Activated CD8-positive, alpha-beta memory T cell treated with anti-CD3 and anti-CD28 coated beads, Interleukin-2, amount 10 ng/mL, durations not matched to agents 7 days and 5 days (primary cell): Measurements from ENCODE around the gene KCNK17. TPM values are rescaled to one million over a fixed set of nuclear protein-coding genes. Genes with fewer than 3 reads are reported as not detected.

Source experiments
- ATAC-seq: fragments of 150-1000 bp; cut with Tn5 transposase; one replicate; pipeline ENCODE4 v1.10.0; 2021; ENCODE audit warnings: moderate library complexity
- CTCF ChIA-PET: fragments of 350-600 bp; sonication (Branson Sonifier 250); formaldehyde crosslinking; loops from one replicate; lab custom pipeline; 2021; ENCODE audit warnings: antibody characterized with exemption; lab: Charles Lee
- DNase-seq: peaks from one replicate; pipeline ENCODE4 v3.0.0-alpha.2; 2020
- H3K27ac Mint-ChIP-seq: one replicate; pipeline ENCODE4 v1.8.0; 2021; ENCODE audit warnings: mild to moderate bottlenecking, mixed read lengths
- H3K27me3 Mint-ChIP-seq: one replicate; pipeline ENCODE4 v1.8.0; 2021; ENCODE audit warnings: mixed read lengths
- H3K36me3 Mint-ChIP-seq: one replicate; pipeline ENCODE4 v1.8.0; 2021; ENCODE audit warnings: mild to moderate bottlenecking, mixed read lengths
- H3K4me1 Mint-ChIP-seq: one replicate; pipeline ENCODE4 v1.8.0; 2021; ENCODE audit warnings: mixed read lengths
- H3K4me3 Mint-ChIP-seq: one replicate; pipeline ENCODE4 v1.8.0; 2021; ENCODE audit warnings: mild to moderate bottlenecking, moderate library complexity, mixed read lengths
- H3K9me3 Mint-ChIP-seq: one replicate; pipeline ENCODE4 v1.8.0; 2022; ENCODE audit warnings: low read depth, mixed read lengths
- total RNA-seq, 2 experiments: library from RNA; stranded (reverse); gene quantifications; one replicate each; pipeline ENCODE4 v1.2.3, GENCODE V29; 2021

The KCNK17 gene
- total RNA-seq, 2 experiments from 2014 or later: not detected

DNA sequence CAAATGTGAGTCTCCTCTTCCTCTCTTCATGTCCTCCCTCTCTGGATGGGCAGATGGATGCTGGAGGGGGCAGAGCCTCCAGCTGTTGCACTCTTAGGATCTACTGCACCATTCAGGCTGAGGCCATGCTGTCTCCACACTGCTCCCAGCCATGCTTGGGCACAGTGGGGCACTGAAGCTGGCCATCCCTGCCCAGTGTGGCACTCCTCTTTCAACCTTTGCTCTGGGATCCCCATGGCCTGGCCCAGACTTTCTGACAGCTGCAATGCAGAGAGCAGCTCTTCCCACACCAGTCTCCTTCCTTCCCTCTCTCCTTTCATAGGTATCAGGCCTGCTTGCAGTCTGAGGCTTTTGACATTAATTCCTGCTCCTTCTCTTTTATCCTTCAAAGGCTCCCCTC, 9.3 kb downstream of the KCNK17 start:
- no peak overlapping the region for H3K27ac Mint-ChIP-seq
- peaks cover 5% of the 10 kb centered on the region for H3K4me1 Mint-ChIP-seq
- DNase-seq: no peak
- no peak overlapping the region for H3K4me3 Mint-ChIP-seq
- H3K36me3 Mint-ChIP-seq: no peaks in the 10 kb centered on the region
- CTCF ChIA-PET: interaction anchor here (0.7 to 13.4 kb wide), 11 partner anchors 33 to 433 kb away, joined by 3 to 306 read pairs (median 4); partner anchors contain the start of gene SAYSD1
- no peaks in the 10 kb centered on the region for H3K9me3 Mint-ChIP-seq
- peaks cover 9% of the 10 kb centered on the region for H3K27me3 Mint-ChIP-seq
- ATAC-seq: no peak

- H3K27ac Mint-ChIP-seq: no peak overlapping the region
- ATAC-seq: peak; percentile 8
- DNase-seq: peak; percentile 41
- H3K4me3 Mint-ChIP-seq: no peak overlapping the region
- peaks cover 12% of the 10 kb centered on the region for H3K27me3 Mint-ChIP-seq
- H3K4me1 Mint-ChIP-seq: peaks cover 5% of the 10 kb centered on the region
- H3K36me3 Mint-ChIP-seq: no peaks in the 10 kb centered on the region
- CTCF ChIA-PET: interaction anchor here (0.7 to 13.4 kb wide), 42 partner anchors 9 to 431 kb away, joined by 3 to 306 read pairs (median 4); partner anchors contain the start of genes KCNK5 and SAYSD1
- H3K9me3 Mint-ChIP-seq: no peaks in the 10 kb centered on the region
Observed at GRCh38 chr6:39303425-39304153, 10.6 kb downstream of the KCNK17 start.

- Mint-ChIP-seq H3K9me3 (no peaks in the 10 kb centered on the region), H3K4me1 (peaks cover 5% of the 10 kb centered on the region)
- CTCF ChIA-PET: interaction anchor here (0.7 to 13.4 kb wide), 46 partner anchors 9 to 430 kb away, joined by 3 to 306 read pairs (median 4); partner anchors contain the start of genes KCNK5 and SAYSD1
Observed at GRCh38 chr6:39302669-39303424, 11.4 kb downstream of the KCNK17 start.

DNA sequence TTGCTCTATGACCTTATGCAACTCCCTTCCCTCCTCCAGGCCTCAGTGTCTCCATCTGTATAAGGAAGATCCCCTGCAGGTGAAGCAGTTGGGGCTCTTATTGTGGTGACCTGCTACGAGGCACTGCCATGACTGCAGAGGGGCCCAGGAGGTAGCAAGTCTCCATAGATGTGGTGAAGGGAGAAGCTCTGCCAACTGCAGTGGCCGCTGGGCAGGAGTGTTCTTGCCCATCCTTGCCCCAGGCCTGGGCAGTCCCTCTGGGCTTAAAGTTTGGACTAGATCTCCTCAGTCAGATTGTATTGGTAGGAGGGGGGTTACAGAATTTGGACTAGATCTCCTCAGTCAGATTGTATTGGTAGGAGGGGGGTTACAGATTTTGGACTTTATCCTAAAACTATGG, 12.2 kb downstream of the KCNK17 start:
- Mint-ChIP-seq H3K9me3 (no peaks in the 10 kb centered on the region), H3K36me3 (no peaks in the 10 kb centered on the region), H3K27ac (no peak overlapping the region), H3K27me3 (peaks cover 8% of the 10 kb centered on the region), H3K4me3 (no peak overlapping the region), H3K4me1 (peaks cover 5% of the 10 kb centered on the region)
- DNase-seq (no peak), ATAC-seq (no peak)
- CTCF ChIA-PET: interaction anchor here (1.2 to 13.4 kb wide), 19 partner anchors 9 to 429 kb away, joined by 3 to 306 read pairs (median 6); partner anchors contain the start of gene KCNK5

More at GRCh38 chr6:39302669-39303424, 11.4 kb downstream of the KCNK17 start:
- H3K27ac Mint-ChIP-seq: peak overlapping the region; percentile 30
- no peaks in the 10 kb centered on the region for H3K36me3 Mint-ChIP-seq
- peak; percentile 99 for ATAC-seq
- H3K27me3 Mint-ChIP-seq: peaks cover 10% of the 10 kb centered on the region
- H3K4me3 Mint-ChIP-seq: peak overlapping the region; percentile 44
- peak; percentile 93 for DNase-seq

DNA sequence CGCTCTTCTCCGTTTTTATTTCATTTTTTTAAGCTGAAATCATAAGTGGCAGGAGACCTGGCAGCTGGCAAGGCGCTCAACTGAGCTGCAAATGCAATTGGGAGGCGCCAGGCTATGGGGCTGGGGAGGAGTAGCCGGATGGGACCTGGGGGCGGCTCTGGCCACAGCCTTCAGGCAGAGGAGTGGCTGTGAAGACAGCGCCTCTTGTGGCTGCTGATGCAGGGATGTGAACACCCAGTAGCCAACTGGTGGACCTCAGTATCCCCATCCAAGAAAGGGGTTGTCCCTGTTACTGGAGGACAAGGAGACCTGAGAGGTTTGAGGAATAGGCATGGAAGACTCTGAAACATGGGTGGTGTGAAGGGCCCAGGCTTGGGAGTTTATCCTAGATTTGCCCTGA, 12.6 kb downstream of the KCNK17 start:
- no peak for ATAC-seq
- H3K27me3 Mint-ChIP-seq: peaks cover 8% of the 10 kb centered on the region
- CTCF ChIA-PET: interaction anchor here (1.0 to 13.4 kb wide), 10 partner anchors 8 to 429 kb away, joined by 3 to 306 read pairs (median 11); partner anchors contain the start of gene KCNK5
- peaks cover 5% of the 10 kb centered on the region for H3K4me1 Mint-ChIP-seq
- no peak overlapping the region for H3K27ac Mint-ChIP-seq
- no peak for DNase-seq
- no peaks in the 10 kb centered on the region for H3K36me3 Mint-ChIP-seq
- H3K4me3 Mint-ChIP-seq: no peak overlapping the region
- no peaks in the 10 kb centered on the region for H3K9me3 Mint-ChIP-seq

GRCh38 chr6:39300739-39301138, 13.5 kb downstream of the KCNK17 start:
- H3K27ac Mint-ChIP-seq: no peak overlapping the region
- peaks cover 6% of the 10 kb centered on the region for H3K27me3 Mint-ChIP-seq
- no peak for DNase-seq
- no peak for ATAC-seq
- no peaks in the 10 kb centered on the region for H3K36me3 Mint-ChIP-seq
- no peaks in the 10 kb centered on the region for H3K9me3 Mint-ChIP-seq
- CTCF ChIA-PET: interaction anchor here (0.9 to 13.4 kb wide), 5 partner anchors 9 to 131 kb away, joined by 3 to 306 read pairs (median 7); partner anchors contain the start of gene KCNK5
- H3K4me3 Mint-ChIP-seq: no peak overlapping the region
- peaks cover 5% of the 10 kb centered on the region for H3K4me1 Mint-ChIP-seq

- Mint-ChIP-seq H3K9me3 (no peaks in the 10 kb centered on the region), H3K36me3 (no peaks in the 10 kb centered on the region), H3K27me3 (peaks cover 9% of the 10 kb centered on the region), H3K27ac (no peak overlapping the region), H3K4me1 (peaks cover 4% of the 10 kb centered on the region), H3K4me3 (no peak overlapping the region)
- no peak for DNase-seq
- no peak for ATAC-seq
- CTCF ChIA-PET: interaction anchor here (1.0 to 1.2 kb wide), 3 partner anchors 11 to 132 kb away, joined by 3 read pairs; no protein-coding TSS in a partner anchor
Observed at GRCh38 chr6:39298061-39298460, 16.2 kb downstream of the KCNK17 start.

GRCh38 chr6:39296745-39297640, 17.2 kb downstream of the KCNK17 start:
- CTCF ChIA-PET: interaction anchor here (1.0 kb wide), 2 partner anchors 12 to 131 kb away, joined by 3 read pairs; no protein-coding TSS in a partner anchor
- Mint-ChIP-seq H3K4me1 (no peaks in the 10 kb centered on the region), H3K27me3 (peaks cover 14% of the 10 kb centered on the region), H3K4me3 (no peak overlapping the region), H3K36me3 (no peaks in the 10 kb centered on the region), H3K27ac (no peak overlapping the region), H3K9me3 (no peaks in the 10 kb centered on the region)
- ATAC-seq (no peak), DNase-seq (no peak)

DNA sequence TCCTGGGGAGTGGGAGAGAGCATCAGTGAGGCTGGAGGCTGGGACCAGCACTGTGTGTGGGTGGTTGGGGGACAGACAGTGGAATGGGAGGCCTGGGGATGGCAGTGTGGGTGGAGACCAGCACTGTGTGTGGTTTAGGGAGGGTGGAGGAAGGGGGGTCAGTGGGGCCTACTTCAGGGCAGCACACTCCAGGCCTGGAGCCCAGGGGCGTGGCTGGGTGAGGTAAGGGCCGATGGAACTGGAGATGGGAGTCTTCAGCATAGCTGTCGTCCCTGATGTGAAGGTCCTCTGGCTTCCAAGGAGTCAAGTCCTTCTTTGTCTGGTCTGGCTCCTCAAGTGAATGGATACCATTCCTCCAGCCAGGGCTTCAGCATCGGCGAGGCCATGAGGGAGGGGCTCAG, 18.6 kb downstream of the KCNK17 start:
- CTCF ChIA-PET: interaction anchor here (0.9 kb wide), 1 partner anchor 76 kb away, joined by 3 read pairs; no protein-coding TSS in a partner anchor
- H3K27ac Mint-ChIP-seq: no peak overlapping the region
- DNase-seq (no peak), ATAC-seq (no peak)
- H3K4me3 Mint-ChIP-seq: no peak overlapping the region
- no peaks in the 10 kb centered on the region for H3K36me3 Mint-ChIP-seq
- H3K9me3 Mint-ChIP-seq: no peaks in the 10 kb centered on the region
- no peaks in the 10 kb centered on the region for H3K4me1 Mint-ChIP-seq
- H3K27me3 Mint-ChIP-seq: peaks cover 13% of the 10 kb centered on the region

DNA sequence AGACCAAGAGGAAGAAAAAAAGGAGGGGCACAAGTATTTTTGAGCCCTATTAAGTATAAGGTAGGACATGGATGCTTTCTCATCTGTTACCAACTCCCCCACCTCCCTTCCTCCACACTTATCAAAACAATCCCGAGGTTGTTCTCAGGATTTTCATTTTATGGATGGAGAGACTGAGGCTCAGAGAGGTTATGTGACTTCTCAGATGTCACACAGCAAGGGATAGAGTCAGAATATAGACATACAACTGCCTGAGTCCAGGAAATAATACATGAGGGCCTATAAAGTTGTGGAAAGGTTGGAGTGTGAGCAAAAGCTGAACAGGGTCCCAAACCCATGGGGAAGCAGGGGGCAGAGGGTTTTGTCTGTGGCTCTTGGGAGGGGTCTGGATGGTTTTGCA, 19.3 kb downstream of the KCNK17 start:
- Mint-ChIP-seq H3K9me3 (no peaks in the 10 kb centered on the region), H3K27ac (no peak overlapping the region), H3K4me1 (peaks cover 1% of the 10 kb centered on the region), H3K27me3 (peaks cover 12% of the 10 kb centered on the region), H3K36me3 (no peaks in the 10 kb centered on the region), H3K4me3 (no peak overlapping the region)
- CTCF ChIA-PET: interaction anchor here (0.9 to 1.9 kb wide), 2 partner anchors 8 to 76 kb away, joined by 3 to 4 read pairs; no protein-coding TSS in a partner anchor
- ATAC-seq: no peak
- DNase-seq: no peak

- peaks cover 12% of the 10 kb centered on the region for H3K27me3 Mint-ChIP-seq
- DNase-seq: no peak
- H3K4me3 Mint-ChIP-seq: no peak overlapping the region
- no peak overlapping the region for H3K27ac Mint-ChIP-seq
- CTCF ChIA-PET: interaction anchor here (1.0 to 1.9 kb wide), 2 partner anchors 9 to 134 kb away, joined by 3 to 4 read pairs; no protein-coding TSS in a partner anchor
- H3K36me3 Mint-ChIP-seq: no peaks in the 10 kb centered on the region
- no peaks in the 10 kb centered on the region for H3K9me3 Mint-ChIP-seq
- peaks cover 9% of the 10 kb centered on the region for H3K4me1 Mint-ChIP-seq
- no peak for ATAC-seq
Observed at GRCh38 chr6:39294133-39294532, 20.1 kb downstream of the KCNK17 start.

GRCh38 chr6:39292637-39293036, 21.6 kb downstream of the KCNK17 start:
- no peak overlapping the region for H3K27ac Mint-ChIP-seq
- H3K36me3 Mint-ChIP-seq: no peaks in the 10 kb centered on the region
- peaks cover 9% of the 10 kb centered on the region for H3K27me3 Mint-ChIP-seq
- peaks cover 14% of the 10 kb centered on the region for H3K4me1 Mint-ChIP-seq
- CTCF ChIA-PET: interaction anchor here (1.9 kb wide), 1 partner anchor 10 kb away, joined by 8 read pairs; no protein-coding TSS in a partner anchor
- no peak overlapping the region for H3K4me3 Mint-ChIP-seq
- DNase-seq (no peak), ATAC-seq (no peak)
- no peaks in the 10 kb centered on the region for H3K9me3 Mint-ChIP-seq
